ENCODE data around the gene NBL1.
"Not testable (repeated sequence)": the region's sequence is repeated elsewhere in the genome, so short reads cannot be mapped to it uniquely, and the experiment has no call there.

Gene NBL1

DNA sequence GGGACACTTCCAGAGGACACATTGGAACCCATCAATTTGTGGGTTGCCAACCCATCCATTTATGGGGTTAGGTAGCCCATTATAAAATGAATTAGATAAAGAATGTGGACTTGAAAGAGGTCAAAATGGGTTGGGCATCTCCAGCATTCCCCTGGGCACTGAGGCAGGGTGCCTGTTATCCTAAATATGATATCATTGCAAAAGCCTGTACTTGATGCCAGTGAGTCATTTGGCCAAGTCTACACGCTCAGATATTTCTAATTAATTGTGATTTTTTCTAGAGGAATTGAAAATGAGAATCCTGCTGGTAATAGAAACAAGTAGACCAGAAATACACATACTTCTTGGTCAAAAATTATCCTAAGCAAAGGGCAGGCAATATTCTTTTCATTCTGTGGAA, 21.9 kb upstream of the NBL1 start:
- TF ChIP-seq, protein P1, sequence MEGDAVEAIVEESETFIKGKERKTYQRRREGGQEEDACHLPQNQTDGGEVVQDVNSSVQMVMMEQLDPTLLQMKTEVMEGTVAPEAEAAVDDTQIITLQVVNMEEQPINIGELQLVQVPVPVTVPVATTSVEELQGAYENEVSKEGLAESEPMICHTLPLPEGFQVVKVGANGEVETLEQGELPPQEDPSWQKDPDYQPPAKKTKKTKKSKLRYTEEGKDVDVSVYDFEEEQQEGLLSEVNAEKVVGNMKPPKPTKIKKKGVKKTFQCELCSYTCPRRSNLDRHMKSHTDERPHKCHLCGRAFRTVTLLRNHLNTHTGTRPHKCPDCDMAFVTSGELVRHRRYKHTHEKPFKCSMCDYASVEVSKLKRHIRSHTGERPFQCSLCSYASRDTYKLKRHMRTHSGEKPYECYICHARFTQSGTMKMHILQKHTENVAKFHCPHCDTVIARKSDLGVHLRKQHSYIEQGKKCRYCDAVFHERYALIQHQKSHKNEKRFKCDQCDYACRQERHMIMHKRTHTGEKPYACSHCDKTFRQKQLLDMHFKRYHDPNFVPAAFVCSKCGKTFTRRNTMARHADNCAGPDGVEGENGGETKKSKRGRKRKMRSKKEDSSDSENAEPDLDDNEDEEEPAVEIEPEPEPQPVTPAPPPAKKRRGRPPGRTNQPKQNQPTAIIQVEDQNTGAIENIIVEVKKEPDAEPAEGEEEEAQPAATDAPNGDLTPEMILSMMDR (IDR thresholded peaks at IDR 0.05; ENCODE audit: borderline replicate concordance, insufficient read depth, low read depth, low read length) = no peak

DNA sequence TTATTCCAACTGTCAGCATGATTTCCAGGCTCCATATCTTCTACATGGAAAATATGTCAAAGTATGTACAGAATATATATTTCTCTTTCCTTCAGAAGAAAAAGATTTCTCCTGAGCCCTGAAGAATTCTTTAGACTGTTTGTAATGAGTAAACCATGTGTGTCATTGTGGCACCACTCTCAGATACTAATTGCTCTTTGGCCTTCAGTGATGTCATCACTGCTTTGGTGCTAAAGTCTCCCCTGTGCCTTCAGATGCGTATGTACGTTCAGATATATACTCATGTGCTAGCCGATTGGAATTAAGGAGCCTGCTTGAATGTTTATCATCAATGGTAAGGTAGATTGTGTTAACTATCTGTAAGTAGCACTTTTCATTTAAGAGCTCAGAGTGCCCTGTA, 20.6 kb upstream of the NBL1 start:
- no peak overlapping the region for H3K4me3 ChIP-seq (ENCODE audit: low read depth, low read length)
- TF ChIP-seq, protein P1 (IDR thresholded peaks at IDR 0.05; ENCODE audit: borderline replicate concordance, insufficient read depth, low read depth, low read length) = no peak

More for the DNA sequence above, 21.9 kb upstream of the NBL1 start:
- no peak overlapping the region for H3K4me3 ChIP-seq (ENCODE audit: low read depth, low read length)

DNA sequence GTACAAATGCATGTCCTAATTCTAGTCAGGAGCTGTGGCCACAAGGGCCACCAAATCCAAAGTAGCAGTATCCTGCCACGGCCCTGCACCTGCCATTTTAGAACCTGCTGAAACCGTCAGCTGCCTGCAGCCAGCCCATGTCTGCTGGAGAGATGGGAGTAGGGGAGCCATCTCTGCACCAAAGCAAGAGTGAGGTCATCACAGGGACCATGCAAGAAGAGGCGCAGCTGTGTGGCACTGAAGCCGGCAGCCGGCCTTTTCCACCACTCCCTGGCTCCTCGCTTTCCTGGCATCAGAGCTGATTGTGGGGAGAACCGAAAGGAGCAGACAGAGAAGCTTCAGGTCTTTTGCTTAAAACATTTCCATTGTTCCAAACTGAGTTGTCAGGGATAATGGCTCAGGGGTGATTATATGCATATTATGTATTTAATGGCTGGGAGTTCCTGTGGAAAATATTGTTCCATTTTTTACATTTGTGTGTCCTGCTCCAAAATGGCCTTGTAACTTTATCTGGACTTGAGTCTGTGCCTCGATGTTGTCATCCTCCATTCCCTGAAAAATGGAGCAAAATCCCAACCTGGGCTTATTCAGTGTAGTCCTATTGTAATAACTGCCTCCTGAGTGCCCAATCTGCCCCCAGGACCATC, 18.7 kb upstream of the NBL1 start:
- no peak overlapping the region for H3K4me3 ChIP-seq (ENCODE audit: low read depth, low read length)
- TF ChIP-seq, protein P1 (IDR thresholded peaks at IDR 0.05; ENCODE audit: borderline replicate concordance, insufficient read depth, low read depth, low read length) = no peak

DNA sequence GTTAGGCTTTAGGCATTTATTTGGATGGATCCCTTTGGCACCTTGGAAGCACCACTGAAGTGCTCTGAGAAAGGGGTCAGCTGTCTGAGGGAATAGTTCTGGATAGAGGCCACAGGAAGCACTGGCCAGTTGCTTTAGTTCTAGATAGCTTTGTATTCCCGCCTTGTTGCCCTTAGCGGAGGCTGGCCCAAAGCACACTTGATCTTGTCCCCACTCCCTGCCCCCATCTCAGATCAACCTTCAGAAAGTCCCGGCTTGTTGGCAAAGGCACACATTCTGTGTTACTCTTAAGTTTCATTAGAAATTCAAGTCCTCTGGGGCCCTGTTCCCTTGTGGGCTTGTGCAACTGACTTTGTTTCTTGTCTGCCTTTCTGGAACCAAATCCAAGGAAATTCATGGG, 15.2 kb upstream of the NBL1 start:
- no peak overlapping the region for H3K4me3 ChIP-seq (ENCODE audit: low read depth, low read length)
- TF ChIP-seq, protein P1 (IDR thresholded peaks at IDR 0.05; ENCODE audit: borderline replicate concordance, insufficient read depth, low read depth, low read length) = no peak

DNA sequence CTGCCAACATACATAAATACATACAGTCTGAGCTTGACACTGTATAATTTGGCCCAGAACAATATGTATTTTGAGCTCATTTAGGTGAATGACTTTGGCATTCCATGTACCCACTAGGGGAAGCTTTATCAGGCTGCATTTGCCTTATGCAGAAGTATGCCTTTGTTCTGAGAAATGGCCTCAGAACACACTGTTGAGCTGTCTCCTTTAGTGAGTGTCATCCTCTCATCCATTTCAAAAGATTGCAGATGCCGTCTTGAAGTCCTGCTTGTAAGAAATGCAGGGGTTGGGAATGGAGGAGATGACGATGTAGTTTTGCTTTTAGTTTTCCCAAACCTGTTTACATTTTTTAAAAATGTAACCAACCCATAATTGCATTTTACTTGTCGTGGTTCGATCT, 14.8 kb upstream of the NBL1 start:
- TF ChIP-seq, protein P1 (IDR thresholded peaks at IDR 0.05; ENCODE audit: borderline replicate concordance, insufficient read depth, low read depth, low read length) = no peak
- no peak overlapping the region for H3K4me3 ChIP-seq (ENCODE audit: low read depth, low read length)

DNA sequence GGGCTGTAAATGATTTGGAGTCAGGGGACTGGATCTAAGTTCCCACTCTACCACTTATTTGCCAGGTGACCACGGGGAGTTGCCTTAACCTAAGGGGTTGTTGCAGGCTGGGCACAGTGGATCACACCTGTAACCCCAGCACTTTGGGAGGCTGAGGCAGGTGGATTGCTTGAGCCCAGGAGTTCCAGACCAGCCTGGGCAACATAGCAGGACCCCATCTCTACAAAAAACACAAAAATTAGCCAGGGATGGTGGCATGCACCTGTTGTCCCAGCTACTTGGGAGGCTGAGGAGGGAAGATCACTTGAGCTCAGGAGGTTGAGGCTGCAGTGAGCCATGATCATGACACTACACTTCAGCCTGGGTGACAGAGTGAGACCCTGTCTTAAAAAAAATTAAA, 13.9 kb upstream of the NBL1 start:
- not testable (repeated sequence) for H3K4me3 ChIP-seq (ENCODE audit: low read depth, low read length)

DNA sequence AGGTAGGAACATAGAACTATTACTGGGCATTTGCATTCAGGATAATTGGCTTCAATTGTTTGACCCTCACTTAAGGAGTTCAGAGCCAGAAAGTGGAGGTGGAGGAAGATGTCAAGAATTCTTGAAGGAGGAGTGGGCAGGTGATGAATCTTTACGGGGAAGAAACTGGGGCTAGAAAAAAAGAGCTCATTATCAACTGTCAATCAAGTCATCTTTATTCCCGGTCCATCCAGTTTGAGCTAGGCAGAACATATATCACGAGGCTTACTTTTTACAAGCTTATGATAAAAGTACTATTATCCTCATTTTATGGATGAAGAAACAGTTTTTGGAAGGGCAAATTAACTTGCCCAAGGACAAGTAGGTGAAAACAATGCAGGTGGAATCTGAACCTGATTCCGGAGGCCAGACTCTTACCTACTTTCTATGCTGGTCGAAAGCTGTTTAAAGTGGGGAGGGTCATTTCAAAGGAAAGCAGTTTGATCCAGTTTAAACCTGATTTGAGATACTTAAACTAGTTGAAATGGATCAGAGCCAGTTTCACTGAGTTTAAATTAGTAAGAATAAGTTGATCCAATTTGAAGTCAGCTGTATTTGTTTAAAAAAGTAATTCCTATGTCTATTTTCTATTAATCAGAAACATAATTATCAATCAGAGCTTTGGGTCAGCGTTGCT, 13.3 kb upstream of the NBL1 start:
- TF ChIP-seq, protein P1 (IDR thresholded peaks at IDR 0.05; ENCODE audit: borderline replicate concordance, insufficient read depth, low read depth, low read length) = no peak
- no peak overlapping the region for H3K4me3 ChIP-seq (ENCODE audit: low read depth, low read length)

Data from GM12875 (cell line).